Memory B cell (primary cell): ENCODE measurements around the gene HHIPL1.

Experiments
- ATAC-seq: fragments of 150-1000 bp; cut with Tn5 transposase; 2 replicates; pipeline ENCODE4 v1.10.0; 2021; ENCODE audit warnings: low read depth, mild to moderate bottlenecking, moderate library complexity
- DNase-seq, 2 donors: peaks; one replicate each; pipeline ENCODE4 v3.0.0; 2022; ENCODE audit warnings: low spot score in 2 of 2
- H3K27ac Mint-ChIP-seq: one replicate; pipeline ENCODE4 v1.8.0; 2022; ENCODE audit warnings: mild to moderate bottlenecking, moderate library complexity, mixed read lengths
- H3K27me3 Mint-ChIP-seq: one replicate; pipeline ENCODE4 v1.8.0; 2022; ENCODE audit warnings: mixed read lengths
- H3K36me3 Mint-ChIP-seq: one replicate; pipeline ENCODE4 v1.8.0; 2022; ENCODE audit warnings: mild to moderate bottlenecking, mixed read lengths
- H3K4me1 Mint-ChIP-seq: one replicate; pipeline ENCODE4 v1.8.0; 2022; ENCODE audit warnings: mixed read lengths
- H3K4me3 Mint-ChIP-seq: one replicate; pipeline ENCODE4 v1.8.0; 2022; ENCODE audit warnings: mild to moderate bottlenecking, moderate library complexity, mixed read lengths
- H3K9me3 Mint-ChIP-seq: one replicate; pipeline ENCODE4 v1.8.0; 2022; ENCODE audit warnings: mixed read lengths

HHIPL1 gene

DNA sequence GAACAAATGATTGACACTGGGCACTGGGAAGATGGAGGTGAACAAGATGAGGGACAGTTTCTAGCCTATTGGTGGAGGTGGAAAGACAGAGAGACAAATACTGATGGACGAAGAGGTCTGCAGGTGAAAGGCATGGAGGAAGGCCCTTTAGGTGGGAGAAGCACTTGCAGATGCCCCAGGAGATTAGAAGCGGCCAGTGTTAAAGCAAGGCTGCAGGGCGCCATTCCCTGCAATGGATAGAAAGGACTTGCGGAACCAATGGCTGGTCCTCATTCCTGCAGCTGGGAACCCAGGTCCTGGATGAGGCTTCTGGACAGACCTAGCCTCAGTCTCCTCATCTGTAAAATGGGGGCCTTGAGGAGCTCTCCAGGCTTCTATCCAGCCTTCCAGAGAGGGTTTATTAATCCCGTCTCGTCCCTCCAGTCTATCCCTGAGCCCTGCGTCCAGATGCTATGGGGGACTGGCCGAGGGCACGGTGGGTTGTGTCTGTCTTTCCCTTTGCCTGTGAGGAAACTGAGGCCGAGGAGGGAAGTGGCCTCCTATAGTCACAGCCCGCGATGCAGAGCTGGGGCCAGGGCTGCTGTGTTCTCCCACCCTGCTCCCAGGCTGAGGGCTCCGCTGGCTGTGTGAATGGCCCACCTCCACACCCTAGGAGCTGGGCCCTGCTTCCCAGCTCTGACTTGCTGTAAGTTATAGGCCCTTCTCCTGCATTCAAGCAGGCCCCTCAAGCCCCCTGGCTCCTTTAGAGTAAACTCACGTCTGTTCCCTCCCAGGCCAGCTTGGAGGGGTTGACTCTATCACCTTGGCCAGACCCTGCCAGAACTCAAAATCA is 72.1 kb downstream of the HHIPL1 start:
- H3K4me3 Mint-ChIP-seq = no peak overlapping the region
- peaks cover 4% of the 10 kb centered on the region for H3K4me1 Mint-ChIP-seq
- no peaks in the 10 kb centered on the region for H3K36me3 Mint-ChIP-seq

DNA sequence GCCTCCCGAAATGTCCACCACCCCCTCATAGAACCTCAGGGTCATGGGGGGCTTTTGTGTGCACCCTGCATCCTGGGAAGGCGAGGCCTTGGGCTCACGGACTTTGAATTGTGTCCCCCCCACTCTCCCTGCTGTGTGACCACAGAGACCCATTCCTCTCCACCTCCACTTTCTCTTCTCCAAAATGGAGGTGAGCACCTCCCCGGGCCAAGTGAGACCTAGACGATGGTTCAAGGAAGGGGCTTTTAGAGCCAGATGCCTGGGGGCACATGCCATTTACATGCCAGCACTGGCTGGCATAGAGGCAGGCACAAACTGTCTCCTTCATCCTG is 72.7 kb downstream of the HHIPL1 start:
- Mint-ChIP-seq H3K9me3 (peaks cover 2% of the 10 kb centered on the region), H3K4me1 (peaks cover 4% of the 10 kb centered on the region), H3K4me3 (no peak overlapping the region), H3K27me3 (peaks cover 11% of the 10 kb centered on the region), H3K27ac (no peak overlapping the region), H3K36me3 (no peaks in the 10 kb centered on the region)
- no peak for ATAC-seq
- no peak for DNase-seq

More for the DNA sequence above, 72.1 kb downstream of the HHIPL1 start:
- peaks cover 7% of the 10 kb centered on the region for H3K27me3 Mint-ChIP-seq
- H3K27ac Mint-ChIP-seq = no peak overlapping the region
- ATAC-seq (no peak), DNase-seq (no peak)
- peaks cover 7% of the 10 kb centered on the region for H3K9me3 Mint-ChIP-seq

DNA sequence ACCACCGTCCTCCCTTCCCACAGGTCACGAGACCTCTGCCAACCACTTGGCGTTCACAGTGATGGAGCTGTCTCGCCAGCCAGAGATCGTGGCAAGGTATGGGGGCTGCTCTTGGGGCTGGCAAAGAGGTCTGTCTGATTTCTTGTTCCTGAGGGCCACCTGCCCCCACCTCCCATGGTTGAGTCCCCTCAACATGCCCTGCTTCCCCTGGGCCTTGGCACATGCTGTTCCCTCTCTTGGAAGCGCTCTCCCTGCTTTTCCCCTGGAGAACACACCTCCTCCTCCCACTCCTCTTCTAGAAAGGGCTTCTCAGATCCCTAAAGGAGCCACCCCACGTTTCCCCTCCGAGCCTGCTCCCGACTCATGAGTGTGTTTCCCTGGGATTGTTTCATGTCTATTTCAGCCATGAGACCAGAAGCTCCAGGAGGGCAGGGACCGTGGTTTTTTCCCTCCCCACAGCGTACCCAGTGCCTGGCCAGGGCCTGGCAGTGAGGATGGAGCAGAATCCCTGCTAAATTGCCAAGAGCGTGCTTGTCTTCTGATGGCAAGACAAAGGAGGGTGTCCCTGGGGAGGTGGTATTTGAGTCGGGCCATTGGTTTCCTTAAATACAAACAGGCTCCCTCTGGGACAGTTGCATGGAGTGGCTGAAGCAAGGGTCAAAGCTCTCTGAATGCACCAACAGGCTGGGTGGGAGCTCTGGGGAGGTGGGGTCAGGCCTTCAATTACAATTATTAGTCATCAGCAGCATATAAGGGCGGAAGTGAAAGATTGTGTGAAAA is 73.3 kb downstream of the HHIPL1 start:
- Mint-ChIP-seq H3K36me3 (no peaks in the 10 kb centered on the region), H3K27me3 (peaks cover 13% of the 10 kb centered on the region), H3K4me3 (no peak overlapping the region), H3K4me1 (peaks cover 4% of the 10 kb centered on the region), H3K9me3 (peaks cover 2% of the 10 kb centered on the region), H3K27ac (no peak overlapping the region)
- ATAC-seq = no peak
- no peak for DNase-seq

DNA sequence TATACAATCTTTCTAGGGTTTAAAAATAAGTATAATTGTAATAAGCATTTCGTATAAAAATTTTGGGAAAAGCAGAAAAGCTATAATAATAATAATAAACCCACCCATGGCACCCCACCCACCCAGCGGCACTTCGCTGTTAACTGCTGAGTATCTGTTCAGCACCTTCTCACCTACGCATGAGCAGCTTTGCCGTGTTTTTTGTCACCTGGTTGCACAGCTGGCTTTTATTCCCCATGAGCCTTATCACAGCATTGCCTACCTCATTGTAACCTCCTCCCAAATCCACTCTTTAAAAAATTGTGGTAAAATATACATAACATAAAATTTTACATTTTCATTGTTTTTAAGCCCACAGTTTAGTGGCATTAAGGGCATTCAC is 73.9 kb downstream of the HHIPL1 start:
- Mint-ChIP-seq H3K4me1 (peaks cover 4% of the 10 kb centered on the region), H3K27me3 (peaks cover 13% of the 10 kb centered on the region), H3K4me3 (no peak overlapping the region), H3K36me3 (no peaks in the 10 kb centered on the region), H3K27ac (no peak overlapping the region), H3K9me3 (peaks cover 2% of the 10 kb centered on the region)
- ATAC-seq (no peak), DNase-seq (no peak)

DNA sequence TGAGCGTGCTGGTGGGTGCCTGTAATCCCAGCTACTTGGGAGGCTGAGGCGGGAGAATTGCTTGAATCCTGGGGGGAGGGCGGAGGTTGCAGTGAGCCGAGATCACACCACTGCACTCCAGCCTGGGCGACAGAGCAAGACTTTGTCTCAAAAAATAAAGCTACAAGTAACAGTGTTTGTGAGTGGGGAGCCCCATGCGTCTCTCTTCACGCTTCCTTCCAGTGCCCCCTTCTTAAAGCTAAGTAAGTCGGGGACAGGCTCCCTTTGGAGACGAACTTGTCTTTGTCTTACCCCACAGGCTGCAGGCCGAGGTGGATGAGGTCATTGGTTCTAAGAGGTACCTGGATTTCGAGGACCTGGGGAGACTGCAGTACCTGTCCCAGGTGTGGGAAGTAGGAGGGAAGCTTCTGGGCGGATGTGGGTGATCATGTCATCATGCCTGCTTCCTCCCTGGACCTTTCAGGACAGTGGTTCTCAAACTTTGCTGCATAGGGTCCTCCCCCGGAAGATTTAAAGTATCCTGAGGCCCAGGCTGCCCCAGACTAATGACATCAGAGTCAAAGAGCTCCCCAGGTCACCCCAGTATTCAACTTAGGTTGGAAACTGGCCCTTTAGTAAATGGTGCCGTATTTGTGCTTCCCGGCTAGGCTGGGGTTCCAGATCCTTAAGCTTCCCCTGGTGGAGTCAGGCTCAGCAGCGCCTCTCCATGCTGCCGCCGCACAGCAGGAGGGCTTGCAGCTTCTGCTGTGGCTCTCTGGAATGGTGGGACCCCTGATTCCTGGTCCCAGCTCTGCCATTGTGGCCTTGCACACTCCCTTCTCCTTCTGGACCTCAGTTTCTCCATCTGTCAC is 76.2 kb downstream of the HHIPL1 start:
- DNase-seq (no peak), ATAC-seq (no peak)
- Mint-ChIP-seq H3K27me3 (peaks cover 18% of the 10 kb centered on the region), H3K4me1 (peaks cover 4% of the 10 kb centered on the region), H3K4me3 (no peak overlapping the region), H3K36me3 (no peaks in the 10 kb centered on the region), H3K9me3 (peaks cover 2% of the 10 kb centered on the region), H3K27ac (no peak overlapping the region)

DNA sequence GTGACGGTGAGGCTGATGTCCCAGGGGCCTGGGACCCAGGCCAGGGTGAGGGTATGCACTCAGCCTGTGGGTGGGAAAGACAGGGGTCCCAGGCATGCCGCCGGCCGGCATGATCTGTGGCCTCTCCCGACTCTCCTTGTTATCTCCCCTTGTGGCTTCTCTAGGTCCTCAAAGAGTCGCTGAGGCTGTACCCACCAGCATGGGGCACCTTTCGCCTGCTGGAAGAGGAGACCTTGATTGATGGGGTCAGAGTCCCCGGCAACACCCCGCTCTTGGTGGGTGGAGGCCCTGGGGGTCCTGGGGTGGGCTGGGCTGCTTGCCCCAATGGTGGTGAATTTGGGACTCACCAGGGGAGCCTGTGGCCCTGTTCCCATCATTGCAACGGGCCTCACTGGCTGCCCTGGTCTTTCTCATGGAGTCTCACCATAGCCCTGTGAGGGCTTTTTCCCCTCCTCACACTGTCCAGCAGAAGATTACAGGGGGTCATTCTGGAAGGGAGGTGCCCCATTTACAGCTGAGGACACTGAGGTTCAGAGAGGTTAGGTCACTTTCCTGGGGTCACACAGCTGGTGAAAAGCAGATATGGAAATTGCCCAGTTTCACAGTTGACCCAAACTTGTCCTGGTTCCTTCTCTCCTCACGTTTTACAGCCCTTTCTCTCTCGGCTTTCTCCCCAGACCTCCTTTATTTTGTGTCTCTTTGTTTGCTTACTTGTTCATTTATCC is 77.0 kb downstream of the HHIPL1 start:
- H3K4me3 Mint-ChIP-seq = no peak overlapping the region
- ATAC-seq = no peak
- H3K36me3 Mint-ChIP-seq = peaks cover 3% of the 10 kb centered on the region
- H3K9me3 Mint-ChIP-seq = peaks cover 2% of the 10 kb centered on the region
- H3K4me1 Mint-ChIP-seq = peaks cover 6% of the 10 kb centered on the region
- no peak overlapping the region for H3K27ac Mint-ChIP-seq
- no peak for DNase-seq
- H3K27me3 Mint-ChIP-seq = peaks cover 19% of the 10 kb centered on the region

DNA sequence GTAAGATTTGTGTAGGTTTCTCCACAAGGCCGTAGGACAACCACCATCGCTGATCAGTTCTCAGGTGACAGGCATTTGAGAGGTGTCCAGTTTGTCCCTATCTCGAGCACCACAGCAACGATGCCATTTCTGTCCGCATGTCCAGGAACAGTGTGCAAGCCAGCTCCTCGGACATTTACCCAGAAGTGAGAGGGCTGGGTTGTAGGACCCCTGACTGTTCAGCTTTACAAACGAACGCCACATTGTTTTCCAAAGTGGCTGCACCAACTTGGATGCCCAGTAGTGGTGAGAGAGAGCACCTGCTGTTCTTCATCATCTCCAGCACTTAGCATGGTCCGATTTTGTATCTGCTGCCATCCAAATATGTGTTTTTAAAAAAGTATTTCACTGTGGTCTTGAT is 77.8 kb downstream of the HHIPL1 start:
- DNase-seq (no peak), ATAC-seq (no peak)
- H3K27me3 Mint-ChIP-seq = peaks cover 23% of the 10 kb centered on the region
- H3K36me3 Mint-ChIP-seq = peaks cover 3% of the 10 kb centered on the region
- H3K27ac Mint-ChIP-seq = no peak overlapping the region
- H3K9me3 Mint-ChIP-seq = peaks cover 2% of the 10 kb centered on the region
- peaks cover 6% of the 10 kb centered on the region for H3K4me1 Mint-ChIP-seq
- H3K4me3 Mint-ChIP-seq = no peak overlapping the region

DNA sequence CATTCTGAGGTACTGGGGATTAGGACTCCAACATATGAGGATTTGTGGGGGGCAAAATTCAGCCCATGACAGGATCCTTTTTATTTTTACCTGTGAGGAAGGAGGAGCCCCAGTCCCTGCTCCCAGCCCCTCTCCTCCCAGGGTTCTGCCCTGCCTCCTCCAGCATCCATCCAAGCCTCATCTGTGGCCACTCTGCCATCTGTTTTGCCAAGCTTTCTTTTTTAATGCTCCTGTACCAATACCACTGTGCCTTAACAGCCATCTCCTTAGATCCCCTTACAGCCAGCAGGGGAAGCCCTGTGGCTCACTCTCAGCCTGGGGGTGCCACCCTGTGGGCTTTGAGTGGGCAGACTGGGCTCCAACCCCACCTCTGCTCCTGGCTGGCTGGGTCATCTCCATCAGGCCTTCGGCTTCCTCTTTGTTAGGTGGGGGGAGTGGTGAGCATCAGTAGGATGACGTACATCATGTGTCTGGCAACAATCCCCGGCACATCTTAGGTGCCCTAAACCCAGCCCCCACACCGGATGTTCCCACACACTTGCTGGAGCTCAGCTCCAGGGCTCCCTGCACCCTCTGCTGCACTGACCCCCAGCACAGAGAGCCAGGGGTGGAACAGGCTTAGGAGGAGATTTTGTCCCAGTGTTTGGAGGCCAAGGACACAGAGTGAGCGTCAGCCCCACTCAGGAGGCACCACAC is 79.4 kb downstream of the HHIPL1 start:
- peaks cover 26% of the 10 kb centered on the region for H3K27me3 Mint-ChIP-seq
- H3K4me1 Mint-ChIP-seq = peaks cover 4% of the 10 kb centered on the region
- no peak for DNase-seq
- no peak overlapping the region for H3K27ac Mint-ChIP-seq
- H3K4me3 Mint-ChIP-seq = no peak overlapping the region
- H3K36me3 Mint-ChIP-seq = peaks cover 3% of the 10 kb centered on the region
- no peak for ATAC-seq
- peaks cover 2% of the 10 kb centered on the region for H3K9me3 Mint-ChIP-seq

DNA sequence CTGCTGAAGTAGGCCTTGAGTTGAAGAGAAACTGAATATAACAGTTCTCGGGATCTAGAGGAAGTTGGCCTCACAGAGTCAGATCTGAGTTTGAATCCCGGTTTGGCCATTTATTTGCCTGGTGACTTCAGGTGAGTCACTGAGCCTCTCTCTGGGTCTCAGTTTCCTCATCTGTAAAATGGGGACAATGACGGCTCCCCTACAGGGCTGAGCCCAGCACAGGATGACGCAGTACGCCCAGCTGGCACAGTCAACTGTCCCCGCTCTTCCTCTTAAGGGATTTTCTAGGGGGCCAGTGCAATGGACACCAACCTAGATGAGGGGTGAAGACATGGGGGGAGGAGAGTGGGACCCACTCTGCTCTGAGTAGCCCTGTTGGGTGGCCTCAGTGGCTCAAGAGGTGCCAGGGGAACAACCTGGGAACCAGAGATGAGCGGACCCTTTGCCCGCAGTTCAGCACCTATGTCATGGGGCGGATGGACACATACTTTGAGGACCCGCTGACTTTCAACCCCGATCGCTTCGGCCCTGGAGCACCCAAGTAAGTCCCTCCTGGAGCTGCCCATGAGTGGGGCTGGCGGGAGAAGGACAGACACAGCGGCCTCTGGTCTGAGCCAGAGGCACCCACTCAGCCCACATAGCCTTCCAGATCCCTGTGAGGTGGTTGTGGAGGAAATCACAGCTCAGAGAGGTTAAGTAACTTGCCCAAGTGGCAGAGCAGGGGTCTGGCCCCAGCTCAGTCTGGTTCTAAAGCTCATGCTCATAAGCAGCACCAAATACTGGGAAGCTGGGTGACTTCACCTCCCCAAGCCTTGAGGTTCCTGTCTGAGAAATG is 80.2 kb downstream of the HHIPL1 start:
- no peaks in the 10 kb centered on the region for H3K9me3 Mint-ChIP-seq
- H3K27me3 Mint-ChIP-seq = peaks cover 24% of the 10 kb centered on the region
- ATAC-seq (no peak), DNase-seq (no peak)
- H3K27ac Mint-ChIP-seq = no peak overlapping the region
- peaks cover 3% of the 10 kb centered on the region for H3K36me3 Mint-ChIP-seq
- peaks cover 2% of the 10 kb centered on the region for H3K4me1 Mint-ChIP-seq
- H3K4me3 Mint-ChIP-seq = no peak overlapping the region

DNA sequence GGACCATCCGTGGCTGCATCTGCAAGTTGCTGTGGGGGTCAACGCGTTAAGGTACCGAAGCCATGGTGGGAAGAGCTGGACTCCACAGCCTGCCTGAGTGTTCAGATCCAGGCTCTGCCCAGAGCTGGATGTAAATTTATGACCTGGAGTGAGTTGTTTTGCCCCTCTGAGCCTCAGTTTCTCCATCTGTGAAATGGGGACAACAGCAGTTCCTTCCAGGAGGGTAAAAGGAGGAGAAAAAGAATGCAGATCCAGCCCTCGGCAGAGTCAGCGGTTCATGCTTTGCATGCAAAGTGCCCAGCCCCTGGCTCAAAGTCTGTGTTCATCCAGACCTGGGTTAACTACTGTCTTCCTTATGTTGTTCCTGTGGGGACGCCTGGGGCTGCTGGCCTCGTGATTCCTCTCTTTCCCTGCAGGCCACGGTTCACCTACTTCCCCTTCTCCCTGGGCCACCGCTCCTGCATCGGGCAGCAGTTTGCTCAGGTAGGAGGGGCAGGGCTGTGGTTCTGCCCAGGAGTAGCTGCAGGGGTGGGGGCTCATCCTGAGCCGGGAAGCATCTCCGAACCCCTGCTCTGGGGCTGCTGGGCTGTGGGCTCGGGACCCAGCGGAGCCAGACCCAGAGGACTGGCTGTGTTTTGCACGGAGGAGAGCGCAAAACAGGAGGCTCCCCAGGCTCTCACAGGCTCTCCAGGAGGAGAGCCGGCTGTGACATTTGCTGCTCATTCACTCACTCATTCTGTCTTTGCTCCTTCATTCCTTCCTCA is 81.0 kb downstream of the HHIPL1 start:
- ATAC-seq = no peak
- Mint-ChIP-seq H3K4me3 (no peak overlapping the region), H3K9me3 (no peaks in the 10 kb centered on the region), H3K27ac (no peak overlapping the region), H3K27me3 (peaks cover 24% of the 10 kb centered on the region), H3K4me1 (peaks cover 2% of the 10 kb centered on the region), H3K36me3 (peaks cover 3% of the 10 kb centered on the region)
- no peak for DNase-seq

DNA sequence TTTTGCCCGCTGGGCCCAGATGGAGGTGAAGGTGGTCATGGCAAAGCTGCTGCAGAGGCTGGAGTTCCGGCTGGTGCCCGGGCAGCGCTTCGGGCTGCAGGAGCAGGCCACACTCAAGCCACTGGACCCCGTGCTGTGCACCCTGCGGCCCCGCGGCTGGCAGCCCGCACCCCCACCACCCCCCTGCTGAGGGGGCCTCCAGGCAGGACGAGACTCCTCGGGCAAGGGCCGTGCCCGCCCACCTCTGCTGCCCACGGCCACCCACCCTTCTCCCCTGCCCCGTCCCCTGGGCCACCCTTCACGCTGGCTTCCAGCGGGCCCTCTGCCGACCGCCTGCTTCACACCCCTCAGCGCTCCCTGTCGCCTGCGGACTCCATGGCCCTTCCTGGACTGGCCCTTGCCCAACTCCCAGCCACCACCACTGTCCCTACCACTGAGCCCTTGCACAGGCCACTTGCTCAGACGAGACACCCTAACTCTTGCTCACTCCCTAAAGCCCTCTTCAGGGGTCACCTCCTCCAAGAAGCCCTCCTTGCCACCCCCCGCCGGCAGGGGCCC is 81.7 kb downstream of the HHIPL1 start:
- Mint-ChIP-seq H3K27ac (no peak overlapping the region), H3K4me1 (peaks cover 2% of the 10 kb centered on the region), H3K9me3 (no peaks in the 10 kb centered on the region), H3K4me3 (no peak overlapping the region), H3K27me3 (peaks cover 26% of the 10 kb centered on the region), H3K36me3 (peaks cover 3% of the 10 kb centered on the region)
- DNase-seq (no peak), ATAC-seq (no peak)
